Stimulated activated CD8-positive, alpha-beta memory T cell treated with anti-CD3 and anti-CD28 coated beads, Interleukin-12 subunit alpha, Interleukin-12 subunit beta, amount 100 ng/mL, for 4 hours (primary cell): ENCODE data around the gene SPRING1.
A peak's percentile ranks its signal among the peaks of the same experiment; 100 is the strongest.
"Not testable (repeated sequence)": the region's sequence is repeated elsewhere in the genome, so short reads cannot be mapped to it uniquely, and the experiment has no call there.

Source experiments
- DNase-seq: peaks from one replicate; pipeline ENCODE4 v3.0.0-alpha.2; 2020; ENCODE audit warnings: low read depth

Gene SPRING1, protein sequence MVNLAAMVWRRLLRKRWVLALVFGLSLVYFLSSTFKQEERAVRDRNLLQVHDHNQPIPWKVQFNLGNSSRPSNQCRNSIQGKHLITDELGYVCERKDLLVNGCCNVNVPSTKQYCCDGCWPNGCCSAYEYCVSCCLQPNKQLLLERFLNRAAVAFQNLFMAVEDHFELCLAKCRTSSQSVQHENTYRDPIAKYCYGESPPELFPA

DNA sequence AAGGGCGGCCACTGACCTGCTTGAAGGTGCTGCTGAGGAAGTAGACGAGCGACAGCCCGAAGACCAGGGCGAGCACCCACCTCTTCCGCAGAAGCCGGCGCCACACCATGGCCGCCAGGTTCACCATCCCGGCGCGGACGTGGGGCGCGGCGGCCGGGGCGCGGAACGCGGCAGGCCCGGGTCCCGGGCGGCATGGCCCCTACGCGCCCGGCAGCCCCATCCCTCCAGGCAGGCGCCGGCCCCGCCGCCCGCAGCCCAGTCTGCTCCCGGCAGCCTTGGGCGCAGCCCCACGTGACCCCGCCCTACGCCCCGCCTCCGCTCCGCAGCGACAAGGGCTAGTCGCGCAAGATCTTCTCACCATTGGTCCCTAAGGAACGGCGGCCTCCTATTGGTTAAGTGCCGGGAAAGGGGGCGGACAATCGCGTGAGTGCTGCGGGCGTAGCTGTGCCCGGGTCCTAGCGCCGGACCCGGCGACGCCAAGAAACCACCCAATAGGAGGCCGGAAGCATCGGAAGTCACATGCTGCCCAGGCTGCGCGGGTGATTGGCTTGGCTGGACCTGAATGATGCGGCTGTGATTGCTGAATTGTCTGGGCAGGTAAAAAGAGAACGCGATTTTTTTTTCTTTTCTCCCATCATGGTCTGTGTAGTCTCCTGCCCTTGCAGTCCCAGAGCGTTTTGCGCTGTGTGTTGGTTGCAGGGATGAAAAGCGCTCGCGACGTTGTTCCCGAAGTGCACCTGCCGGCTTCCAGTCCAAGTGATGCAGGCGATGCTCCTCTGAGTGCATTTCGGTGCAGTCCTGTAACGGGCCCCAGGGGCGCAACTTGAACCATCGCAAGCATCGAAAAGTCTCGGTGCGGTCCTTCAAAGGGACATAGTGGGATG, at the start of gene SPRING1, which contains the start of gene RNFT2:
Gene SPRING1, minus strand, starts transcription at position 296 of the 884 bp plus-strand sequence. Its CDS starts 169 bp downstream, at position 127.
Gene RNFT2, plus strand, starts transcription at position 542 of the 884 bp plus-strand sequence. CDS start 2,183 bp downstream, outside the sequence.
- peak; percentile 98 for DNase-seq

DNA sequence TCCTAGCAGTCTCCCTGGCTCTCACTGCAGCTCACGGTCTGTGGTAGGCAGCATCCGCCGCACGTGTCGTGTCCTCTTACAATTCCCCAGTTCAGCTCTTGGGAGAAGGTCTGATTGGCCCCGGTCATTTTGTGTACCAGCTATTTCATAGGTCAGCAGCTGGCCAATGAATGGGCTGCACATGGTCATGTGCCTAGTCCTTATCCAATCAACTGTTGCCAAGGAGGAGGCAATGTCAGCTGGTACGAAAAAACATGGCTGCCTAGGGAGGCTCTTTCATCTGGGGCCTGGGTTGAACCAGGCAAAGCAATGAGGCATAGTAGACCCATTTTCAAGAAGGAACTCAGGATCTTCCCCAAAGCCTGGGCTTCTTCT, 46.4 kb upstream of the SPRING1 start:
- DNase-seq: no peak

DNA sequence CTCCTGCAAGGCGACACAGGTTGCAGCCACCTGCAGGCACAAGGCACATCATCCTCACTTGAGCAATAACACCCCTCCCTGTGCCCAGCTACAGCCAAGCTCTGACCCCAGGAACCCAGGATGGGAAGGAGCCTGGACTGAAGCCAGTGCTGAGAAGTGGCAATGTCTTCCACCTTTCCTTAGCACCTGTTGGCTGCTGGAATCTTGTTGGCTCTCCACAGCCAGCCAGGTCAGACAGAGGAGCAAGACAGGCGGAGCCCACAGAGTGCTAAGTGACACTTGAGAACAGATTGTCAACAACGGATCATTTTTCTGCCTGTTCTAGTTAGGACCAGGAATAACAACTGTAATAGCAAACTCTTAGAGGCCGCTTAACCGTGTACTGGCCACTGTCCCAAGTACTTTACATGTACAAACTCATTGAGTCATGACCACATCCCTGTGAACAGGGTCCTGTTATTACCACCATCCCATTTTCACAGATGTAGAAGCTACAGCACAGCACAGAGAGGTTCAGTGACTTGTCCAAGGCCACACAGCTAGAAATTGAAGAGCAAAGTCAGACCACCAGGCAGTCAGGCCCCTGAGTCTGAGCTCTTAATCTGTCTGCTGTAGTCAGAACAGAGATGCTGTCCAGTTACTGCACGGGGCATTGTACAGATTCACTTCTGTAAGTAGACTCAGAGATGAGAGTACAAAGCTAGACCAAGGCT, 45.8 kb upstream of the SPRING1 start:
- no peak for DNase-seq

DNA sequence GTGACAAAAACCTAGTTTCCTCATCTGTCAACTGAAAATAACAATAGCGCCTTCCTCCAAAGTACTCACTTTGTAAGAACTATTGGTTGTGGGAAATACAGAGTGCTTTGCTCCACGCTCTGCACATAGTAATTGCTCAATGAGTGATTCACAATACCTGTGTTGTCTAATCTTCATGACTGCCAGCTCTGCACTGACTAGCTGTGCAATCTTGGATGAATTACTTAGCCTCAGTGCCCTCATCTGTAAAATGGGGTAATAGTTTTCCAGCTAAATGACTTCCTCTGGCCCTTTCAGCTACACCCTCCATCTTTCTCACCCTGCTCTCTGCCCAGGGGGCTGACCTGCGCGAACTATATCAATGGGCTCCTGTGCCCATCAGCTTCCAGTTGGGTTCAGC, 43.1 kb upstream of the SPRING1 start:
- DNase-seq: no peak

DNA sequence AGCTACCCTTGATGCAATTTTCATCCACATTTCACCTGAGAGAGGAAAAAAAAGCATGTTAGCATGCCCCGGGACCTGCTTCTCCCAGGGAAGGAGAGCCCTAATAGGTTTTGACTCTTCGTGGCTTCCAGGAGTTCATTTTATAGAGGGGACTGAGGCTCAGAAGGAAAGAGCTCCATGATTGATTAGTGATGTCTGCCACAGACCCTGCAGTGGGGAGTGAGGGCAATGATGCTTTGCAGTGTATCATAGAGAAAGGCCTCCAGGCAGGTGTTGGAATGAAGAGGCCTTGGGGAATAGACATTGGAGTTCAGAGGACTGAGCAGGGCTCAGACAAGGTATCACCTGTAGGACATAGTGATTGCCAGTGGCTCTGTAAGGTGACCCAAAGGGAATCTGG, 41.7 kb upstream of the SPRING1 start:
- DNase-seq: no peak

DNA sequence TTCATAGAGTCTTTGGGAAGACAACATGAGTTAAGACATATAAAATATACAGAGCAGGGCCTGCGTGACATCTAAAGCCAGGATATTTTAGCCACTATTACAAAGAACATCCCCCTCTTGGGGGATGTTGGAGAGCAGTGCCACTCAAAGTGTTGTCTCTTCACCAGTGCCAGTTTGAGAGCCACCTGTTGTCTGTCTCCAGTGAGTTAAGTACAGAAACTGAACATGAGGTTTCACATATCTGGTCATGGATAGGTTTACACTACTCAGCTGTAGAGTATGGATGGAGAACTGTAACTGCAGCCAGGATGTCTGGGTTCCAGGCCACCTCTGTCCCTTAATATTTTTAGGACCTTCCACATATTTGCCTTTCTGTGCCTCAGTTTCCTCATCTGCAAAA, 39.4 kb upstream of the SPRING1 start:
- no peak for DNase-seq

DNA sequence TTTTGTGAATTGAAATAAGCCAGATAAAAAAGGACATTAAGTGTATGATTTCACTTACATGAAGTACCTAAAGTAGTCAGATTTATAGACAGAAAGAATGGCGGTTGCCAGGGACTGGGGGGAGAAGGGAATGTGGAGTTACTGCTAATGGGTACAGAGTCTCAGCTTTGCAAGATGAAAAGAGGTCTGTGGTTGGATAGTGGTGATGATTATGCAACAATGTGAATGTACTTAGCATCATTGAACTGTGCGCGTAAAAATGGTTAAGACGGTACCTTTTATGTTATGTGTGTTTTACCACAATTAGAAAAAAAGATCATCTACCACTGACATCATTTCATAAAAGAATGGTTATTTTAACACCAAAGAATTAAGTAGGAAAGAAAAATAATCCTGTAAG, 36.2 kb upstream of the SPRING1 start:
- DNase-seq: no peak

DNA sequence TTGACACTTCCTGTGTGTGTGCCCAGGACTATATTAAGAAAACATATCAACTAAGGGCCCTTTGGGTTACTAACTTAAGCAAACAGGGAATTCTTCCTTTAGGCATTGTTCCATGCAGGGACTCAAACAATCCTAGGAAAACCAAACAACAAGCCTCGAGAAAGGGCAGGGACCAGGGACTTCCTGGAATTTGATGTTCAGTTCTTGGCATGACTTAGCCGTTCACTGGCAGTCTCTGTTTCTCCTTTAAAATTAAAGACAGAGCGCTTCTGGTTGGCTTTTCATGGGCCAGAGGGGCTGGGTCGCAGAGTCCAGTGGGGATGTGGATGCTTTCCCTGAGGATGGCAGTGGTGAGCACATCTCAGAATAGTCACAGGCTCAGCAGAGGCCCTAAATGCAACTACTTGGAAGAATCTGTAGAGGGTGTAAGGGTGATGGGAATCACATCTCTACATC, 35.4 kb upstream of the SPRING1 start:
- no peak for DNase-seq

DNA sequence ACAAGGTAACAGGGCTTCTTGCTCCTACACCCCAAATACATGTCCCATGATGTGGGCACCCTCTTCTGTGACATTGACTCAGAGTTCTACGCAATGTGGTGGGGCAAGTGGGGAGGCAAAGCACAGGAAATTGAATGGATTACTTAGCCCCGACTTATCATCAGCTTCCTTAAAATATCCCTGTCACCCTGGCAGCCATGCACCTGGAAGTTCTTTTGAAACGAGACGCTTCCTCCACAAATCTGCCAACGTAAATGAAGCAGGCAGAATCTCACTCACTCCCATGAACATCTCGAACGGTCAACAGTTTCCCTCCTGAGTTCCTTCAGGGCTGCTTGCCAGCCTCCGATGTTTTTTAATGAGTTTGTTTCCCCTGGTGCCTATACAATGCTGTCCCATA, 33.8 kb upstream of the SPRING1 start:
- no peak for DNase-seq

DNA sequence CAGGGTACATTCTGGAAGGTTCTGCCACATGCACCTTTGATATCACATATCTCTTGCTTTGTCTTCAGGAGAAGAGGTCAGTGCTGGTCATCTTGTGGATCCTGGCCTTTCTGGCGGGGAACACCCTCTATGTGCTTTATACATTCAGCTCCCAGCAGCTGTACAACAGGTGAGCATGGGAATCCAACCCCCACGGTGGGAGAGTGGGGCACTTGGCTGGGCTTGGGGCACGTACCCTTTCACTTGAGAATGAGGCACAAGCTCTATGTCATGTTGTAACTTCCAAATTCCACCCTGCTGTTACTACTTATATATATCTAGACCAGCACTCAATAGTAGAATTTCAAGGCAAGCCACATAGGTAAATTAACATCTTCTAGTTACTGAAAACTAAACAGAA, 28.9 kb upstream of the SPRING1 start:
- DNase-seq: no peak

DNA sequence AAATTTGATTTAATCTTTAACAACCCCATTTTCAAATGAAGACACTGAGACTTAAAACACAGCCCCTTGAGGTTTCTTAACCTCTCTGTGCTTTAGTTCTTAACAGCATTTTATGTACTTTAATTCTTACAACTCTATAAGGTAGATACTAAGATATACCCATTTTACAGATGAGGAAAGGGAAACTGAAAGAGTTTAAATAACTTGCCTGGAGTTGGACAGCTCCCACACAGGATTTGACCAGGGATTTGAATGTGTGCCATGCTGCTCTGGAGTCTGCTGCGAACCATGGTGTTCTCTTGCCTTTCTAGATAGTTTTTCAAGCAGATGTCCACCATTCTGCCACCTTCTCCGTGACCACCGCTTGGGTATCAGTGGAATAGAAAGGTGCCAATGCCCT, 28.4 kb upstream of the SPRING1 start:
- DNase-seq: no peak

DNA sequence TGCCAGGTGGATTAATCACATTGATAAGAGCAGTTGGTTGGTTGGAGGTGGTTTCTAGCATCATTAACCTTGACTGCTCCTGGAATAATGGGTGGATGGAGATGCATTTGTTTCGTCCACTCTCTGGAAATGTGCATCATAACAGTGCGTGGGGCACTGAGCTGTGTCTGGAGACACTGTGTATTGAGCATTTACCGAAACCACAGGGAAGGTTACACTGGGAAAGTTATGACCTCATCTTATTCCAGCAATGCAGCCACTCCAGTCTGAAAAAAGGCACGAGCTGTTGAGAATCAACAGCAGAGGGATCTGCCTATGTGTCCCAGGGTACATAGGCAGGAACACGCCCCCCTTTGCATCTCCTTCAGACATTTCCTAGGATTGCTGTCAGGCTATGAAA, 27.4 kb upstream of the SPRING1 start:
- DNase-seq: no peak

DNA sequence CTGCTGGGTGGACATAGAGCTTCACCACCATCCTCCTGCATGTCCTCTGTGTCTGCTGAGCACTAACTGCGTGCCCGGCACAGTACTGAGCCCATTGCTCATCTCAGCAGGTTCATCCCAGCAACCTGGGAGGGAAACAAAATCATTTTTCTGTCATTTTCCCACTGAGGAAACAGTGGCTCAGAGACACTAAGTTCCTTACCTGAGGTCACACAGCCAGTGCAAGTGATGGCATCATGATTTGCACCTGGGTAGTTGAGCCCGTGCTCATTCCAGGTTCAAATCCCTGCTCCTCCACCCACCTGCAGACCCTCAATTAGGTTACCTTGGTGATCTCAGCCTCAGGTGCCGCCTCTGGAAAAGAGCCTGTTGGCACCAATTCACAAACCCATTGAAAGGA, 23.6 kb upstream of the SPRING1 start:
- no peak for DNase-seq

DNA sequence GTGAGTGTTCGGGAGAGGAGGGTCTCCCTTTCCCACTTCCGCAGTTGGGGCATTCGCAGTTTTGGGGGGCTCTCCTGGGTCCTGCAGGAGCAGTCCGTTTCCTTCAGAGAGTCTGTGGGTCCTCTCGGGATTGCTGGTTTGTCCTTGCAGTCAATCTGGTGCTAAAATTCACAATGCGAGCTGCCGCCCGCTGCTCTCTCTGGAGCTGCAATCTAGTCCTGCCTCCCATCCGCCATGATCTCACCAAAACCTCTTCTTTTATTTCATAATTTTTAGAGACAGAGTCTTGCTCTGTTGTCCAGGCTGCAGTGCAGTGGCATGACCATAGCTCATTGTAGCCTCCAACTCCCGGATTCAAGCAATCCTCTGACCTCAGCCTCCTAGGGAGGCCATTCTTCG, 22.8 kb upstream of the SPRING1 start:
- DNase-seq: no peak

DNA sequence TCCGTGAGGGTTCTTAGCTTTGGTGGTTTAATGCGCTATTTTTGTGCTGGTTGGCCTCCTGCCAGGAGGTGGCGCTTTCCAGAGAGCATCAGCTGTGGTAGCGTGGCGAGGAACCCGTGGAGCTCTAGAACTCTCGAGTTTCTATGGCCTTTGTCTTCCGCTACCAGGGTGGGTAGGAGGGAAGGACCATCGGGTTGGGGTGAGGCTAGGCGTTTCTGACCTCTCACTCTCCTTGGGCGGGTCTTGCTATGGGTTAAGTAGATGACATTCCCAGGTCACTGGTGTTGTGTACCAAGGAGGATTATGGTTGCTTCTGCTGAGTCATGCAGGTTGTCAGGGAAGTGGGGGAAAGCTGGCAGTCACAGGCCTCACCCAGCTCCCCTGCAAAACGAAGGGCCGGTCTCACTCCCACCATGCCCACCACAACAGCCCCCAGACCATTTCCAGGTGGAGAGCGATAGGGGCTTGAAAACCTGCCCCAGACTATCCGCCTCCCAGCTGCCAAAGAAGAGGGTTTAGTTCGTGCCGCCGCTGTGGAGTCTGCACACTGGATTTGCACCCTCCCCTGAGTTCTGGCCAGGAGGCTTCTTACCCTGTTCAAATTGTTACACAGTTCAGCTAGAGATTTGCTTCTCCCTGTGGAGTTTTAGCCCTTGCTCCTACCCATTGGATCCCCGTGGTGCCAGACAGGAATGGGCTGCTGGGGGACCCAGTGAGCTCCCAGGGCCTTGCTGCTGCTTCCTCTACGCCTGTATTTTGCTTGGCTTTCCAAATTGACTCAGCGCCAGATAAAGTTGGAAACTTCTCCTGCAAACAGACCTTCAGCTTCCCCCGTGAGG, 22.1 kb upstream of the SPRING1 start:
- peak; percentile 4 for DNase-seq

DNA sequence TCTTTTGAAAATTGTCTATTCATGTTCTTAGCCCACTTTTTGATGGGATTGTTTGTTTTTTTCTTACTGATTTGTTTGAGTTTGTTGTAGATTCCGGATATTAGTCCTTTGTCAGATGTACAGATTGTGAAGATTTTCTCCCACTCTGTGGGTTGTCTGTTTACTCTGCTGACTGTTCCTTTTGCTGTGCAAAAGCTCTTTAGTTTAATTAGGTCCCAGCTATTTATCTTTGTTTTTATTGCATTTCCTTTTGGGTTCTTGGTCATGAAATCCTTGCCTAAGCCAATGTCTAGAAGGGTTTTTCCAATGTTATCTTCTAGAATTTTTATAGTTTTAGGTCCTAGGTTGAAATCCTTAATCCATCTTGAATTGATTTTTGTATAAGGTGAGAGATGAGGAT, 16.9 kb upstream of the SPRING1 start:
- not testable (repeated sequence) for DNase-seq

DNA sequence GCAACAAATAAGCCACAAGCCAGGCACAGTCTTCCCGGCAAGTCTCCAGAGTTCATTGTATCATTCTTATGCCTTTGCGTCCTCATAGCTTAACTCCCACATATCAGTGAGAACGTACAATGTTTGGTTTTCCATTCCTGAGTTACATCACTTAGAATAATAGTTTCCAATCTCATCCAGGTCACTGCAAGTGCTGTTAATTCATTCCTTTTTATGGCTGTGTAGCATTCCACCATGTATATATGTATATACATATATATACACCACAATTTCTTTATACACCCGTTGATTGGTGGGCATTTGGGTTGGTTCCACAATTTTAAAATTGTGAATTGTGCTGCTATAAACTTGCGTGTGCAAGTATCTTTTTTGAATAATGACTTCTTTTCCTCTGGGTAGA, 16.2 kb upstream of the SPRING1 start:
- DNase-seq: not testable (repeated sequence)

DNA sequence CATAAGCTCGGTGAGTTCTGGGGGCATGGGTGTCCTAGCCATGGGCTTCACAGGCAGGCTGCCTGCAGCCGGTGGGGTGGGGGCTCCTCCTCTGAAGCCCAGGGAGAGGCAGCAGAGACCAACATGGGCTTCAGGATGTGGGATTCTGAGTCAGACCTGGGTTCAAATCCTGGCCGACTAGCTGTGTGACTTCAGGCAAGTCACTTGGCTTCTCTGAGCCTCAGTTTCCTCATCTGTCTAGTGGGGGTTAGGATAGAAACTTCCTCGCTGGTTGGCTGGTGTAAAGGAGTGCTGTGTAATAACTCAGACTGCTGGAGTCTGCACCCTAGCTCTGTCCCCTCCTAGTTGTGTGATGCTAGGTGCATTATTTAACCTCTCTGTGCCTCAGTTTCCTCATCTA, 12.4 kb upstream of the SPRING1 start:
- DNase-seq: no peak

DNA sequence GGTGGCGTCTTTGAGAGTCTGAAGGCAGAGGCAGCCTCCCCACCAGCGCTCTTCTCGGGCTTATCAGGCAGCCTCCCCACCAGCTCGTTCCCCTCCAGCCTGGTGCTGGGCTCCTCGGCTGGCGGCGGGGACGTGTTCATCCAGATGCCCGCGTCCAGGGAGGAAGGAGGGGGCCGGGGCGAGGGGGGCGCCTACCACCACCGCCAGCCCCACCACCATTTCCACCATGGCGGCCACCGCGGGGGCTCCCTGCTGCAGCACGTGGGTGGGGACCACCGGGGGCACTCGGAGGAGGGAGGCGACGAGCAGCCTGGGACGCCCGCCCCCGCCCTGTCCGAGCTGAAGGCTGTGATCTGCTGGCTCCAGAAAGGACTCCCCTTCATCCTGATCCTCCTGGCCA, 12.0 kb upstream of the SPRING1 start:
- no peak for DNase-seq

DNA sequence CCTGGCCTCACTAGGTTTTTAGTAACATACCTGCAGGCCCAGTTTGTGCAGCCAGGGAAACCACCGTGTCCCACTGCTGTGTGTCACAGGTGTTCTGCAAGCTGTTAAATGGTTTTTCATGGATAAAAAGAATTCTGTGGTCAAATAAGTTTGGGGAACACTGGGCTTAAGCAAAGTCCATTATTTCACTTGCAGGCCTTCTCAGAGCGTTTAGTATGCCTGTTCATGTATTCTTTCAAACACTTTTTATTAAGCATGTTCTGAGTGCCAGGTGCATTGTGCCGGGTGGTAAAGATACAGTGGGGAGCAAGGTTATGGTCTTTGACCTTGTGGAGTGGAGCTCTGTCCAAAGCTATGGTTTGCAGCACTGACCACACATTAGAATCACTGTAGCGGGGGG, 7.7 kb upstream of the SPRING1 start:
- DNase-seq: no peak

DNA sequence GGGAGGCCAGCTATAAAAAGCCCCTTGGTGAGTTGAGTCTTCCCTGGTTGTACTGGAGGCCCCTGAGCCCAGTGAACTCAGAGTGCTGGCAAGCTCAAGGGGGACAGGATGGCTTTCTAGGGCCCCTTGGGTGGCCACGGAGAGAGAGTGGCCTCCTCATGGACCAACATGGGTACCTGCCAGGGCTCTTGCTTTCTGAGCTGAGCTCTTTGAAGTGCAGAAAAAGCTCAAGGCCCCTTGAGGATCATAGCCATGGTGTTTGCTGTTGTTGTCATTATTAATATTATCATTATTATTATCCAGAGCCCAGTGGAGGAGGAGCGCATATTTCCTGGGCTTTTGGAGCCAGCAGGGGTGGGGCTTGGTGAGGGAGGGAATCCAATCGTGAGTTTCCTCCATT, 6.9 kb upstream of the SPRING1 start:
- DNase-seq: no peak

DNA sequence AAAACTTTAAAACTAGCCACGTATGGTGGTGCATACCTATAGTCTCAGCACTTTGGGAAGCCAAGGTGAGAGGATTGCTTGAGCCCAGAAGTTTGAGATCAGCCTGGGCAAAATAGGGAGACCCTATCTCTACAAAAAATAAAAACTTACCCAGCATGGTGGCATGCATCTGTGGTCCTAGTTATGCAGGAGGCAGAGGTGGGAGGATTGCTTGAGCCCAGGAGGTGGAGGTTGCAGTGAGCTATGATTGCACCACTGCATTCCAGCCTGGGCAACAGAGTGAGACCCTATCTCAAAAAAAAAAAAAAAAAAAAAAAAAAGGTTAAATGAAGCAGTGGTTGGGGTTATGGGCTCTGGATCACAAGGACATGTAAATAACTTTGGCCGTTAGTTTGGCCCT, 4.9 kb upstream of the SPRING1 start:
- DNase-seq: not testable (repeated sequence)
